ENCODE data around the gene FXR2. TPM values are rescaled to one million over a fixed set of nuclear protein-coding genes. Genes with fewer than 3 reads are reported as not detected.

Gene FXR2
- total RNA-seq, 4 donors from 2014 or later: 11.7 to 25.4 (median 22.4) TPM

DNA sequence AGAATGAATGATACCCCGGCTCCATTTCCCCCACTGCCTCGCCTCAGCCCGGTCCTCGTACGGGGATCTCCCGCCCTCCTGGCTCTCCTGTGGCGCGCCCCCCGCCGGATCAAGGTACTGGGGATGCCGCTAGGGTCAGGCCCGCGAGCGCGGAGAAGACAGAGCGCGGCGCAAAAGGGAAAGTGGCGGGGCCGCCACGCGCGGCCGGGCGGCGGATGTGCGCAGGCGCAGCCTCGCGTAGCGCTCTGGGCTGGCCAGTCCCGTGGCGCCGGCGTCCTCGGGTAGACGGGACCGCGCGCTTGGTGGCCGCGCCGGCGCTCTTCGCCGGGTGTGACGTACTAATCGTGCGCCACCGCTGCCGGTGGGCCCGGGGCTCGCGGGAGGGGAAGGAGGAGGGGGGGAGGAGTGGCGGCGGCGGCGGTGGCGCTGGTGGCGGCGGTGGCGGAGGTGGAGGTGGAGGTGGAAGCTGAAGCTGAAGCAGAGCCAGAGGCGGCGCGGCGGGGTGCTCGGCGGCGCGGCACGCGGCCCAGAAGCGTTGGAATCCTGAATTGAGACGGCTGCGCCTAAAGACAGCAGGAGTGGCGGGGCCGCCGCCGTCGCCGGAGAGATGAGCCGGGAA lies 53.0 kb downstream of the FXR2 start, which contains the start of gene SENP3:
TSS of gene SENP3 (plus strand) at position 331 of the 619 bp plus-strand sequence. CDS start 1,158 bp downstream, outside the sequence.
- Histone ChIP-seq H3K27ac (peak within 1 kb of the TSS; percentile 93 to 98 (median 98)), H3K4me3 (peak within 1 kb of the TSS; percentile 72 to 98 (median 83)), H3K36me3 (peaks cover 0 to 26% (median 9%) of the 10 kb centered on the region in 4 donors), H3K9me3 (no peaks in the 10 kb centered on the region), H3K27me3 (no peaks in the 10 kb centered on the region), H3K4me1 (peaks cover 46 to 64% (median 60%) of the 10 kb centered on the region in 4 donors)
- intact Hi-C loops (cut with DNase I; ENCODE audit: low total_unique reads): no loop called here
- DNase-seq: peak; percentile 93
- WGBS, 2 donors (ENCODE audit: low coverage in 1 of 2): 0% methylated on average over 66 of the region's 82 CpGs; no CpG with 5 or more reads in 1 of the 2 donors
- in situ Hi-C loops (cut with MboI; ENCODE audit: low pct_ligation_motif_present in 1 of 4, low pct_unique_long_range_greater_than_20kb in 1 of 4, low sequenced_read_pairs in 3 of 4): no loop called here
- TF ChIP-seq EP300 (IDR thresholded peaks at IDR 0.05; ENCODE audit: low read depth) (no peak), POLR2AphosphoS5 (IDR thresholded peaks at IDR 0.05) (peak; percentile 62 to 77 (median 66)), CTCF (IDR thresholded peaks at IDR 0.05) (no peak), POLR2A (IDR thresholded peaks at IDR 0.05) (peak; percentile 62)

- WGBS, 2 donors (ENCODE audit: low coverage in 1 of 2): 0% methylated on average over 6 to 32 of the region's 32 CpGs
- H3K27ac ChIP-seq: peak overlapping the region; percentile 93 to 98 (median 98)
- H3K27me3 ChIP-seq: no peaks in the 10 kb centered on the region
- H3K4me1 ChIP-seq: peaks cover 46 to 67% (median 63%) of the 10 kb centered on the region in 4 donors
- intact Hi-C loops (cut with DNase I; ENCODE audit: low total_unique reads): no loop called here
- TF ChIP-seq EP300 (IDR thresholded peaks at IDR 0.05; ENCODE audit: low read depth): no peak
- peak in 2 of 3 donors; percentile 13 to 38 for TF ChIP-seq POLR2AphosphoS5 (IDR thresholded peaks at IDR 0.05)
- TF ChIP-seq CTCF (IDR thresholded peaks at IDR 0.05): peak; percentile 64 to 96 (median 85)
- no peaks in the 10 kb centered on the region for H3K9me3 ChIP-seq
- H3K36me3 ChIP-seq: peaks cover 0 to 24% (median 7%) of the 10 kb centered on the region in 4 donors
- peak overlapping the region; percentile 18 to 98 (median 83) for H3K4me3 ChIP-seq
- DNase-seq: peak; percentile 97
- in situ Hi-C loops (cut with MboI; ENCODE audit: low pct_ligation_motif_present in 1 of 4, low pct_unique_long_range_greater_than_20kb in 1 of 4, low sequenced_read_pairs in 3 of 4): no loop called here
These were observed 53.6 kb downstream of the FXR2 start for GRCh38 chr17:7561028-7561575.

DNA sequence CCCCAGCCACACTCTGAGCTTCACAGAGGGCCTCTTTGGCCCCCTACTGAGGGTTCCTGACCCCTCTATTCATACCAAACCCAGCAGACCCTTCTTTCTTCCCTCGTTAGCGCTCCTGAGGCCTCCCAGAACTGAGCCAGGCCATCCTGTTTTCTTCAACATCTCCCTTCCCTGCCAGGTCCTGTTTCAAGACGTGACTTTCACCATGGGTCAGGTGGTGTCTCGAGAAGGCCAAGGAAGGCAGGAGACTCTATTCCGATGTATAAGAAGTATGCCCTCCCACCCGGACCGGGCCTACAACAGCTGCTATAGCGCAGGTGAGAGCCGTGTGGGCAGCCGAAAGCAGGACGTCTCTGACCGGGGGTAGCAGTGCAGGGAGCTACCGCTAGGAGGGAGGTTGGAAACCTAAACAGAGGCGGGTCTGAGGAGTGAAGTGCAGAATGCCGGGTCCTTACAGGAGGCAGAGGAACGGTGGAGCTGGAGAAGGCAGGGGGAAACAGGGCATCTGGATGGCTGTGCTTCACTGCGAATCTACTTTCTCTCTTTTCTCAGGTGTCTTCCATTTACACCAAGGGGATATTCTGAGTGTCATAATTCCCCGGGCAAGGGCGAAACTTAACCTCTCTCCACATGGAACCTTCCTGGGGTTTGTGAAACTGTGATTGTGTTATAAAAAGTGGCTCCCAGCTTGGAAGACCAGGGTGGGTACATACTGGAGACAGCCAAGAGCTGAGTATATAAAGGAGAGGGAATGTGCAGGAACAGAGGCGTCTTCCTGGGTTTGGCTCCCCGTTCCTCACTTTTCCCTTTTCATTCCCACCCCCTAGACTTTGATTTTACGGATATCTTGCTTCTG lies 54.3 kb downstream of the FXR2 start:
- Histone ChIP-seq H3K27me3 (no peaks in the 10 kb centered on the region), H3K36me3 (peaks cover 0 to 17% (median 3%) of the 10 kb centered on the region in 4 donors), H3K9me3 (no peaks in the 10 kb centered on the region), H3K4me1 (peaks cover 46 to 67% (median 63%) of the 10 kb centered on the region in 4 donors), H3K27ac (peak overlapping the region; percentile 93 to 98 (median 98)), H3K4me3 (peak overlapping the region in 3 of 4 donors; percentile 8 to 98 (median 73))
- WGBS, 2 donors (ENCODE audit: low coverage in 1 of 2): 19 to 32% methylated on average over 10 to 22 of the region's 22 CpGs
- intact Hi-C loops (cut with DNase I; ENCODE audit: low total_unique reads): no loop called here
- in situ Hi-C loops (cut with MboI; ENCODE audit: low pct_ligation_motif_present in 1 of 4, low pct_unique_long_range_greater_than_20kb in 1 of 4, low sequenced_read_pairs in 3 of 4): no loop called here
- TF ChIP-seq POLR2AphosphoS5 (IDR thresholded peaks at IDR 0.05) (peak in 1 of 3 donors; percentile 25), POLR2A (IDR thresholded peaks at IDR 0.05) (peak; percentile 16), CTCF (IDR thresholded peaks at IDR 0.05) (peak; percentile 53 to 87 (median 71)), EP300 (IDR thresholded peaks at IDR 0.05; ENCODE audit: low read depth) (no peak)
- peak; percentile 87 for DNase-seq

Data from transverse colon (tissue), 4 donors.